ENCODE results near the gene ATOSB.

Gene ATOSB

GRCh38 chr9:35069020-35069419, 46.6 kb downstream of the ATOSB start:
- H4K20me1 ChIP-seq (ENCODE audit: insufficient read depth, low read length) = peaks cover 56% of the 10 kb centered on the region
- TF ChIP-seq EZH2 (IDR thresholded peaks at IDR 0.05; ENCODE audit: borderline replicate concordance, low read depth, low read length, severe bottlenecking) = no peak
- TF ChIP-seq CTCF (IDR thresholded peaks at IDR 0.05; ENCODE audit: borderline replicate concordance, extremely low read depth, low read length, poor library complexity, severe bottlenecking) = no peak
- peak overlapping the region; percentile 79; the same call in 1 of the 2 replicates for H3K4me2 ChIP-seq (ENCODE audit: insufficient read depth, low read length)
- H3K9ac ChIP-seq (ENCODE audit: low read depth, low read length) = 0 out of 2 replicates have a peak overlapping the region, but pooled peaks have one; percentile 15
- H3K9me3 ChIP-seq (ENCODE audit: insufficient read depth, low read length, severe bottlenecking) = no peaks in the 10 kb centered on the region
- DNase-seq (no peak), ATAC-seq (ENCODE audit: insufficient read depth, low read depth) (no peak)
- H2AFZ ChIP-seq (ENCODE audit: low read depth, low read length) = no peak overlapping the region
- peaks cover 32% of the 10 kb centered on the region for H3K4me1 ChIP-seq (ENCODE audit: insufficient read depth, low read length)
- no peak overlapping the region for H3K4me3 ChIP-seq (ENCODE audit: low read depth in 1 of 2, low read length in 2 of 2)
- no peaks in the 10 kb centered on the region for H3K27me3 ChIP-seq (ENCODE audit: insufficient read depth, low read length, poor library complexity)
- peaks cover 82% of the 10 kb centered on the region for H3K36me3 ChIP-seq (ENCODE audit: insufficient read depth, low read length)
- peaks cover 66% of the 10 kb centered on the region for H3K79me2 ChIP-seq (ENCODE audit: insufficient read depth, low read length)
- H3K27ac ChIP-seq (ENCODE audit: low read length) = no peak overlapping the region

GRCh38 chr9:35067056-35067455, 48.6 kb downstream of the ATOSB start:
- no peak for DNase-seq
- H3K4me2 ChIP-seq (ENCODE audit: insufficient read depth, low read length) = no peak overlapping the region
- H3K27ac ChIP-seq (ENCODE audit: low read length) = no peak overlapping the region
- peaks cover 61% of the 10 kb centered on the region for H4K20me1 ChIP-seq (ENCODE audit: insufficient read depth, low read length)
- peaks cover 19% of the 10 kb centered on the region for H3K4me1 ChIP-seq (ENCODE audit: insufficient read depth, low read length)
- no peaks in the 10 kb centered on the region for H3K27me3 ChIP-seq (ENCODE audit: insufficient read depth, low read length, poor library complexity)
- H3K9me3 ChIP-seq (ENCODE audit: insufficient read depth, low read length, severe bottlenecking) = no peaks in the 10 kb centered on the region
- peaks cover 66% of the 10 kb centered on the region for H3K79me2 ChIP-seq (ENCODE audit: insufficient read depth, low read length)
- TF ChIP-seq EZH2 (IDR thresholded peaks at IDR 0.05; ENCODE audit: borderline replicate concordance, low read depth, low read length, severe bottlenecking) (no peak), CTCF (IDR thresholded peaks at IDR 0.05; ENCODE audit: borderline replicate concordance, extremely low read depth, low read length, poor library complexity, severe bottlenecking) (no peak)
- H3K9ac ChIP-seq (ENCODE audit: low read depth, low read length) = no peak overlapping the region
- H3K4me3 ChIP-seq (ENCODE audit: low read depth in 1 of 2, low read length in 2 of 2) = no peak overlapping the region
- no peak for ATAC-seq (ENCODE audit: insufficient read depth, low read depth)
- H3K36me3 ChIP-seq (ENCODE audit: insufficient read depth, low read length) = peaks cover 92% of the 10 kb centered on the region
- H2AFZ ChIP-seq (ENCODE audit: low read depth, low read length) = no peak overlapping the region

GRCh38 chr9:35060548-35061207, 55.0 kb downstream of the ATOSB start:
- no peak overlapping the region for H2AFZ ChIP-seq (ENCODE audit: low read depth, low read length)
- H3K27ac ChIP-seq (ENCODE audit: low read length) = no peak overlapping the region
- H3K27me3 ChIP-seq (ENCODE audit: insufficient read depth, low read length, poor library complexity) = no peaks in the 10 kb centered on the region
- no peak for DNase-seq
- peaks cover 98% of the 10 kb centered on the region for H3K36me3 ChIP-seq (ENCODE audit: insufficient read depth, low read length)
- peaks cover 9% of the 10 kb centered on the region; the same call in 1 of the 2 replicates for H3K79me2 ChIP-seq (ENCODE audit: insufficient read depth, low read length)
- ATAC-seq (ENCODE audit: insufficient read depth, low read depth) = no peak
- peaks cover 30% of the 10 kb centered on the region; the same call in 1 of the 2 replicates for H4K20me1 ChIP-seq (ENCODE audit: insufficient read depth, low read length)
- H3K9ac ChIP-seq (ENCODE audit: low read depth, low read length) = no peak overlapping the region
- no peak overlapping the region for H3K4me2 ChIP-seq (ENCODE audit: insufficient read depth, low read length)
- H3K9me3 ChIP-seq (ENCODE audit: insufficient read depth, low read length, severe bottlenecking) = no peaks in the 10 kb centered on the region
- TF ChIP-seq CTCF (IDR thresholded peaks at IDR 0.05; ENCODE audit: borderline replicate concordance, extremely low read depth, low read length, poor library complexity, severe bottlenecking) (no peak), EZH2 (IDR thresholded peaks at IDR 0.05; ENCODE audit: borderline replicate concordance, low read depth, low read length, severe bottlenecking) (no peak)
- H3K4me1 ChIP-seq (ENCODE audit: insufficient read depth, low read length) = no peaks in the 10 kb centered on the region
- no peak overlapping the region for H3K4me3 ChIP-seq (ENCODE audit: low read depth in 1 of 2, low read length in 2 of 2)
